Measurements from ENCODE around the gene LRRC15. TPM values are rescaled to one million over a fixed set of nuclear protein-coding genes. Genes with fewer than 3 reads are reported as not detected.

The LRRC15 gene
- total and polyA plus RNA-seq, 2 experiments from 2014 or later: not detected

- 94% methylated on average over 6 of the region's 6 CpGs for WGBS (ENCODE audit: low lambda C conversion rate, missing lambda C conversion rate)
- Histone ChIP-seq H3K4me1 (ENCODE audit: insufficient read depth) (peaks cover 41% of the 10 kb centered on the region), H3K4me2 (no peak overlapping the region), H3K27ac (no peak overlapping the region), H4K20me1 (ENCODE audit: insufficient read depth, poor library complexity, severe bottlenecking) (no peaks in the 10 kb centered on the region), H3K4me3 (no peak overlapping the region), H3K27me3 (no peaks in the 10 kb centered on the region), H3K79me2 (no peaks in the 10 kb centered on the region), H3K9me2 (replicated peaks; ENCODE audit: insufficient read depth) (no peaks in the 10 kb centered on the region), H2AFZ (no peak overlapping the region), H3K9me3 (ENCODE audit: low read depth) (no peaks in the 10 kb centered on the region), H3K36me3 (replicated peaks; ENCODE audit: insufficient read depth, low read depth) (no peaks in the 10 kb centered on the region)
- no peak for DNase-seq (ENCODE audit: low spot score)
- TF ChIP-seq, protein P1, sequence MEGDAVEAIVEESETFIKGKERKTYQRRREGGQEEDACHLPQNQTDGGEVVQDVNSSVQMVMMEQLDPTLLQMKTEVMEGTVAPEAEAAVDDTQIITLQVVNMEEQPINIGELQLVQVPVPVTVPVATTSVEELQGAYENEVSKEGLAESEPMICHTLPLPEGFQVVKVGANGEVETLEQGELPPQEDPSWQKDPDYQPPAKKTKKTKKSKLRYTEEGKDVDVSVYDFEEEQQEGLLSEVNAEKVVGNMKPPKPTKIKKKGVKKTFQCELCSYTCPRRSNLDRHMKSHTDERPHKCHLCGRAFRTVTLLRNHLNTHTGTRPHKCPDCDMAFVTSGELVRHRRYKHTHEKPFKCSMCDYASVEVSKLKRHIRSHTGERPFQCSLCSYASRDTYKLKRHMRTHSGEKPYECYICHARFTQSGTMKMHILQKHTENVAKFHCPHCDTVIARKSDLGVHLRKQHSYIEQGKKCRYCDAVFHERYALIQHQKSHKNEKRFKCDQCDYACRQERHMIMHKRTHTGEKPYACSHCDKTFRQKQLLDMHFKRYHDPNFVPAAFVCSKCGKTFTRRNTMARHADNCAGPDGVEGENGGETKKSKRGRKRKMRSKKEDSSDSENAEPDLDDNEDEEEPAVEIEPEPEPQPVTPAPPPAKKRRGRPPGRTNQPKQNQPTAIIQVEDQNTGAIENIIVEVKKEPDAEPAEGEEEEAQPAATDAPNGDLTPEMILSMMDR (IDR thresholded peaks at IDR 0.05; ENCODE audit: poor library complexity): no peak
- no peak for TF ChIP-seq EZH2 (IDR thresholded peaks at IDR 0.05; ENCODE audit: borderline replicate concordance)
- TF ChIP-seq EZH2phosphoT487 (IDR thresholded peaks at IDR 0.05; ENCODE audit: low read depth, severe bottlenecking, unreplicated experiment): no peak
These were observed 52.6 kb downstream of the LRRC15 start for GRCh38 chr3:194316918-194317317.

GRCh38 chr3:194315965-194316361 is 53.6 kb downstream of the LRRC15 start:
- H3K9me3 ChIP-seq (ENCODE audit: low read depth): no peaks in the 10 kb centered on the region
- no peak for DNase-seq (ENCODE audit: low spot score)
- WGBS (ENCODE audit: low lambda C conversion rate, missing lambda C conversion rate): 35% methylated on average over 17 of the region's 17 CpGs
- H3K4me1 ChIP-seq (ENCODE audit: insufficient read depth): peaks cover 38% of the 10 kb centered on the region
- TF ChIP-seq, protein P1 (IDR thresholded peaks at IDR 0.05; ENCODE audit: poor library complexity): no peak
- TF ChIP-seq EZH2phosphoT487 (IDR thresholded peaks at IDR 0.05; ENCODE audit: low read depth, severe bottlenecking, unreplicated experiment) (no peak), EZH2 (IDR thresholded peaks at IDR 0.05; ENCODE audit: borderline replicate concordance) (no peak)
- peak overlapping the region; percentile 77 for H3K4me2 ChIP-seq
- H3K9me2 ChIP-seq (replicated peaks; ENCODE audit: insufficient read depth): no peaks in the 10 kb centered on the region
- H2AFZ ChIP-seq: peak overlapping the region; percentile 43
- H3K27me3 ChIP-seq: no peaks in the 10 kb centered on the region
- no peak overlapping the region for H3K4me3 ChIP-seq
- no peak overlapping the region for H3K27ac ChIP-seq
- H3K79me2 ChIP-seq: no peaks in the 10 kb centered on the region
- no peaks in the 10 kb centered on the region for H4K20me1 ChIP-seq (ENCODE audit: insufficient read depth, poor library complexity, severe bottlenecking)
- H3K36me3 ChIP-seq (replicated peaks; ENCODE audit: insufficient read depth, low read depth): no peaks in the 10 kb centered on the region

GRCh38 chr3:194315088-194315964 is 54.2 kb downstream of the LRRC15 start:
- DNase-seq (ENCODE audit: low spot score): peak; percentile 94
- Histone ChIP-seq H3K9me3 (ENCODE audit: low read depth) (no peaks in the 10 kb centered on the region), H3K4me2 (peak overlapping the region; percentile 77), H4K20me1 (ENCODE audit: insufficient read depth, poor library complexity, severe bottlenecking) (no peaks in the 10 kb centered on the region), H3K36me3 (replicated peaks; ENCODE audit: insufficient read depth, low read depth) (no peaks in the 10 kb centered on the region), H3K9me2 (replicated peaks; ENCODE audit: insufficient read depth) (no peaks in the 10 kb centered on the region), H2AFZ (peak overlapping the region; percentile 51), H3K79me2 (no peaks in the 10 kb centered on the region), H3K4me3 (peak overlapping the region; percentile 8), H3K27me3 (no peaks in the 10 kb centered on the region), H3K4me1 (ENCODE audit: insufficient read depth) (peaks cover 36% of the 10 kb centered on the region), H3K27ac (peak overlapping the region; percentile 84)
- TF ChIP-seq, protein P1 (IDR thresholded peaks at IDR 0.05; ENCODE audit: poor library complexity): peak; percentile 95
- TF ChIP-seq EZH2 (IDR thresholded peaks at IDR 0.05; ENCODE audit: borderline replicate concordance) (no peak), EZH2phosphoT487 (IDR thresholded peaks at IDR 0.05; ENCODE audit: low read depth, severe bottlenecking, unreplicated experiment) (no peak)
- WGBS (ENCODE audit: low lambda C conversion rate, missing lambda C conversion rate): 7% methylated on average over 47 of the region's 54 CpGs

All from hepatocyte (in vitro differentiated cells).